Psoas muscle (tissue), 8 donors: ENCODE data around the gene ATP5PB. TPM values are rescaled to one million over a fixed set of nuclear protein-coding genes. Genes with fewer than 3 reads are reported as not detected.

ENCODE experiments used
- ATAC-seq, 4 donors: fragments of 200-7000 bp; cut with Tn5 transposase; one replicate each; pipeline ENCODE4 v1.9.1; 2020; ENCODE audit warnings: moderate library complexity in 3 of 4, mild to moderate bottlenecking in 2 of 4
- DNase-seq, 2 donors: peaks; one replicate each; pipeline ENCODE4 v3.0.0-alpha.2; 2020
- H3K27ac ChIP-seq: fragments of 200-600 bp; one replicate; pipeline ENCODE4 v1.8.0; 2022
- H3K27me3 ChIP-seq, 3 donors: fragments of 200-600 bp in 1 of 3; one replicate each; pipeline versions ENCODE4 v1.6.1 to v1.8.0; 2013 to 2022; ENCODE audit warnings: low read length in 2 of 3, mild to moderate bottlenecking in 2 of 3, moderate library complexity in 1 of 3; ENCODE audit not compliant: insufficient read depth in 3 of 3
- H3K36me3 ChIP-seq, 2 donors: fragments of 200-600 bp in 1 of 2; one replicate each; pipeline versions ENCODE4 v1.6.1 to v1.8.0; 2013 to 2022; ENCODE audit warnings: low read depth in 1 of 2, mild to moderate bottlenecking in 1 of 2, moderate library complexity in 1 of 2; ENCODE audit not compliant: insufficient read depth in 1 of 2
- H3K4me1 ChIP-seq: fragments of 200-600 bp; one replicate; pipeline ENCODE4 v1.8.0; 2022
- H3K4me3 ChIP-seq: fragments of 200-600 bp; one replicate; pipeline ENCODE4 v1.8.0; 2022; ENCODE audit warnings: mild to moderate bottlenecking
- H3K9me3 ChIP-seq: fragments of 200-600 bp; one replicate; pipeline ENCODE4 v1.8.0; 2022
- WGBS, 3 donors: extraction: QIAGEN DNeasy Blood & Tissue Kit; methylation state at CpG; one replicate each; pipeline versions ENCODE4 v1.1.6 to v1.1.7; 2013; 5-methylcytosine and 5-hydroxymethylcytosine counted together
- intact Hi-C, 2 donors: fragments of 100-400 bp; cut with DNase I; formaldehyde crosslinking; loops; one replicate each; pipeline versions ENCODE4 v1.11.0 to v1.14.2; 2022
- polyA plus RNA-seq, 3 donors: library from polyadenylated mRNA; stranded (reverse); fragments of 200-250 nt; gene quantifications; one replicate each; pipeline ENCODE4 v1.2.3, GENCODE V29; 2013
- total RNA-seq, 4 donors: library from RNA; stranded (reverse); fragmentation: NEBNext Ultra II Directional in 2 of 4; extraction: Animal tissue kit (Norgen Biotek cat#: 25700) in 2 of 4; gene quantifications; one replicate each; pipeline versions ENCODE4 v1.2.1 to v1.2.4, GENCODE V29; 2021 to 2023
- TF ChIP-seq, protein P1 (sequence below): fragments of 200-600 bp; IDR thresholded peaks from one replicate; pipeline ENCODE4 v1.8.0; 2022; ENCODE audit warnings: antibody characterized with exemption
- donor health status: healthy with polysubstance abuse.
- donor health status: DM: no; HTN: no; CAD: no; lungs with moderate emphysema.
- donor health status: Bipolar disorder and iron deficiency.
- donor health status: healthy.
- donor health status: DM: yes; HTN: yes; CAD: no.
- donor health status: DM: no; HTN: no; CAD: no.
- donor health status: DM: no; HTN: no; CAD: no.
- donor health status: DM: yes; HTN: yes; CAD: no.

ATP5PB gene
- total and polyA plus RNA-seq, 7 donors, result 272 to 649 (median 428) TPM

DNA sequence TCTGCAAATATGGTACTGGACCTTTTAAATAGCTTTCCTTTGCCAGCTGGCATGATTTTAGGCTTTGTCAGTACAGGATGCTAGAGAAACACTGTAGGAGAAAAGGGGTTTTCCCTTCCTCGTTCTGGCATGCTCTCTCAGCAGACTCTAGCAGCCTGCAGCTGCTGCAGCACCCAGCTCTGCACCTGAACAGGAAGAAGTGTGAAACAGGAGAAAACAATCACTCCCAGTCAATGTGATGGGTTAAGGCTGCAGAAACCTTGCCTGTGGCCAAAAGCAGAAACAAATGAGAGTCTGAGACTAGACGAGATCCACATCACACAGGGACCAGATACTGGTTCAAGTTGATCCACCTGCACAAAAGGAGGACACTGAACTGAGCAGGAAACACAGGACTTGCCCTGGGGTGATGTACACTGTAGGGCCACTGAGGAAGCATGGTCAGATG lies 42.9 kb upstream of the ATP5PB start:
- peak in 1 of 4 donors; percentile 38 for ATAC-seq
- H3K27me3 ChIP-seq, result peaks cover 0 to 7% (median 0%) of the 10 kb centered on the region in 3 donors
- WGBS, 3 donors, result 2 to 8% (median 3%) methylated on average over 2 of the region's 2 CpGs
- intact Hi-C loops, result no loop called here
- H3K27ac ChIP-seq, result no peak overlapping the region
- TF ChIP-seq, protein P1, sequence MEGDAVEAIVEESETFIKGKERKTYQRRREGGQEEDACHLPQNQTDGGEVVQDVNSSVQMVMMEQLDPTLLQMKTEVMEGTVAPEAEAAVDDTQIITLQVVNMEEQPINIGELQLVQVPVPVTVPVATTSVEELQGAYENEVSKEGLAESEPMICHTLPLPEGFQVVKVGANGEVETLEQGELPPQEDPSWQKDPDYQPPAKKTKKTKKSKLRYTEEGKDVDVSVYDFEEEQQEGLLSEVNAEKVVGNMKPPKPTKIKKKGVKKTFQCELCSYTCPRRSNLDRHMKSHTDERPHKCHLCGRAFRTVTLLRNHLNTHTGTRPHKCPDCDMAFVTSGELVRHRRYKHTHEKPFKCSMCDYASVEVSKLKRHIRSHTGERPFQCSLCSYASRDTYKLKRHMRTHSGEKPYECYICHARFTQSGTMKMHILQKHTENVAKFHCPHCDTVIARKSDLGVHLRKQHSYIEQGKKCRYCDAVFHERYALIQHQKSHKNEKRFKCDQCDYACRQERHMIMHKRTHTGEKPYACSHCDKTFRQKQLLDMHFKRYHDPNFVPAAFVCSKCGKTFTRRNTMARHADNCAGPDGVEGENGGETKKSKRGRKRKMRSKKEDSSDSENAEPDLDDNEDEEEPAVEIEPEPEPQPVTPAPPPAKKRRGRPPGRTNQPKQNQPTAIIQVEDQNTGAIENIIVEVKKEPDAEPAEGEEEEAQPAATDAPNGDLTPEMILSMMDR, result no peak
- no peaks in the 10 kb centered on the region for H3K9me3 ChIP-seq
- no peak overlapping the region for H3K4me3 ChIP-seq
- H3K4me1 ChIP-seq, result no peaks in the 10 kb centered on the region
- no peak for DNase-seq
- no peaks in the 10 kb centered on the region for H3K36me3 ChIP-seq

DNA sequence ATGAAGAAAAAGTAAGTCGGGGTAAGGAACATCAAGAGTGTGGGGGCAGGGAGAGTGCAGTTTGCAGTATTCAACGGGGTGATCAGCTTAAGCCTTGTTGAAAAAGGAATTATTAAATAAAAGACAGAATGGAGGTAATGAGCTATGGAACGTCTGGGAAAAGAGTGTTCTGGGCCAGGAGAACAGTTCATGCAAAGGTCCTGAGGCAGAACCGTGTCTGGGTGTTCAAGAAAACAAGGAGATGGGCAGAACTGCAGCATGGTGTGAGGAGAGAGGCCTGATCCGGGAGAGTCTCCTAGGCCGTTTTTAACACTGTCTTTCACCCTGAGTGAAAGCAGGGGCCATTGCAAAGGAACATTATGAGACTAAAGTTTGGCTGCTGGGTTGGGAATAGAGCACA lies 42.0 kb upstream of the ATP5PB start:
- TF ChIP-seq, protein P1, result no peak
- H3K4me1 ChIP-seq, result no peaks in the 10 kb centered on the region
- no peak for ATAC-seq
- H3K4me3 ChIP-seq, result no peak overlapping the region
- no peaks in the 10 kb centered on the region for H3K36me3 ChIP-seq
- no peak overlapping the region for H3K27ac ChIP-seq
- intact Hi-C loops, result no loop called here
- WGBS, 3 donors, result 64 to 81% (median 66%) methylated on average over 6 of the region's 6 CpGs
- DNase-seq, result no peak
- peaks cover 0 to 7% (median 0%) of the 10 kb centered on the region in 3 donors for H3K27me3 ChIP-seq
- H3K9me3 ChIP-seq, result no peaks in the 10 kb centered on the region

DNA sequence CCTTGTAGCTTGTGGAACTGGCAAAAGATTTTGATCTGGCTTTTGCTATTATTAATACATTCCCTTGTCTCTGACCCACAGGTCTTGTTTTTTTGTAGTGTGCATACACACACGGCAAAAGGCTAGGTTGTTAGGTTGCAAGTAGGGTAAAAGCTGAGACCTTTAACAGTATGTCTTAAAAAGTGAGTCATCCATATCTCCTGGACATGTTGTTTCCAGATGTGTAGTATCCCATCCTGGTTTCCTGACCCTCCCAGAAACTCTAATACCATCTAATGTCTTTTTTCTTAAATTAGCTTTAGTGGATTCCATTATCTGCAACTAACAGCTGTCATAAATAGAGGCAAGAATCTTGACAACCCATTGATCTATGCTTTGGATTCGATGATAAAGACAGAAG lies 36.4 kb upstream of the ATP5PB start:
- Histone ChIP-seq H3K4me3 (no peak overlapping the region), H3K27ac (no peak overlapping the region), H3K36me3 (peaks cover 0 to 3% of the 10 kb centered on the region in 2 donors), H3K4me1 (no peaks in the 10 kb centered on the region), H3K27me3 (no peaks in the 10 kb centered on the region), H3K9me3 (no peaks in the 10 kb centered on the region)
- ATAC-seq (no peak), DNase-seq (no peak)
- 80 to 86% (median 82%) methylated on average over 2 of the region's 2 CpGs for WGBS, 3 donors
- TF ChIP-seq, protein P1, result no peak
- intact Hi-C loops, result no loop called here

DNA sequence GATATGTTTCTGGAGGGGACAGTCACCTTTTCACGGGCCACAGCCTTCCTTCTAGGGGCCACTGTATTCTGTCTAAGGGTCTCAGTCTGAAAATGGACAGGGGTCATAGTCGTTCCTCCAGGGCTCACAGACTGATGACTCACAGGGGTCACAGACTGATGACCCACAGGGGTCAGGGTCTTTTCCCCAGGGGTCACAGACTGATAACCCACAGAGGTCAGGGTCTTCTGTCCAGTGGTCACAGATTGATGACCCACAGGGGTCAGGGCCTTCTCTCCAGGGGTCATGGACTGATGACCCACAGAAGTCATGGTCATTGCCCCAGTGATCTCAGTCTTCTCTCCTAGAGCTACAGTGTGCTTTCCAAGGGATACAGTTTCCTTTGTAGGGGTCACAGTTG lies 34.5 kb upstream of the ATP5PB start:
- no peaks in the 10 kb centered on the region for H3K27me3 ChIP-seq
- ATAC-seq (no peak), DNase-seq (no peak)
- TF ChIP-seq, protein P1, result no peak
- H3K4me1 ChIP-seq, result no peaks in the 10 kb centered on the region
- H3K9me3 ChIP-seq, result no peaks in the 10 kb centered on the region
- H3K36me3 ChIP-seq, result peaks cover 0 to 3% of the 10 kb centered on the region in 2 donors
- intact Hi-C loops, result no loop called here
- no peak overlapping the region for H3K4me3 ChIP-seq
- no peak overlapping the region for H3K27ac ChIP-seq
- WGBS, 3 donors, result 64 to 74% (median 66%) methylated on average over 2 of the region's 2 CpGs

DNA sequence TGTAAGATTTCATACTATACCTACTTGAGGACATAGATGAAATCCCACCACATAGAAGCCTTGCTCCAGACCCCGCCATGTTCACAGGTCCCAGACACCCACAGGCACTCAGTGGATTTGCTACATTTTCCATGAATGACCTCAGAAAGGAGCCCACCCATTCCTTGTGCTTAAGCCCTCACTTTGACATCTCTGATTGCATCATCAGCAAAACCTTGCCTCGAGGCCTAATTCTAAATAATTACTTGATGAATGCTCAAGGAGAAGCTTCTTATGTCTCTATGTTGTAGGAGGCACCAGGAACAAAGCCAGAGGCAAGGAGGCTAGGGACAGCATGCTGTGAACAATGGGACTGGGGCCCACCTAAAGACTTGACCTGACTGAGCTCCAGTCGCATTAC lies 33.8 kb upstream of the ATP5PB start:
- H3K4me3 ChIP-seq, result no peak overlapping the region
- no peaks in the 10 kb centered on the region for H3K9me3 ChIP-seq
- H3K27me3 ChIP-seq, result no peaks in the 10 kb centered on the region
- DNase-seq (no peak), ATAC-seq (no peak)
- H3K4me1 ChIP-seq, result no peaks in the 10 kb centered on the region
- H3K27ac ChIP-seq, result no peak overlapping the region
- intact Hi-C loops, result no loop called here
- TF ChIP-seq, protein P1, result no peak
- H3K36me3 ChIP-seq, result peaks cover 0 to 3% of the 10 kb centered on the region in 2 donors
- 80 to 82% (median 82%) methylated on average over 3 of the region's 3 CpGs for WGBS, 3 donors
